ENCODE data around the gene MYO7B.

Gene MYO7B

GRCh38 chr2:127563458-127564428 lies 28.3 kb downstream of the MYO7B start:
- H3K9me3 ChIP-seq (ENCODE audit: severe bottlenecking) = no peaks in the 10 kb centered on the region
- no peak for DNase-seq (ENCODE audit: low spot score)
- H3K27me3 ChIP-seq (ENCODE audit: insufficient read depth, poor library complexity, severe bottlenecking) = no peaks in the 10 kb centered on the region
- H3K27ac ChIP-seq (ENCODE audit: poor library complexity, severe bottlenecking) = no peak overlapping the region
- TF ChIP-seq CTCF (IDR thresholded peaks at IDR 0.05; ENCODE audit: poor library complexity, severe bottlenecking) = no peak
- H3K4me3 ChIP-seq (ENCODE audit: severe bottlenecking) = no peak overlapping the region
- H3K4me1 ChIP-seq (ENCODE audit: insufficient read depth, poor library complexity, severe bottlenecking) = no peaks in the 10 kb centered on the region
- no peak for ATAC-seq (ENCODE audit: low read depth)
- no peaks in the 10 kb centered on the region for H3K36me3 ChIP-seq (ENCODE audit: low read depth)

GRCh38 chr2:127564429-127565260 lies 29.2 kb downstream of the MYO7B start:
- TF ChIP-seq CTCF (IDR thresholded peaks at IDR 0.05; ENCODE audit: poor library complexity, severe bottlenecking) = no peak
- Histone ChIP-seq H3K27ac (ENCODE audit: poor library complexity, severe bottlenecking) (no peak overlapping the region), H3K9me3 (ENCODE audit: severe bottlenecking) (no peaks in the 10 kb centered on the region), H3K36me3 (ENCODE audit: low read depth) (no peaks in the 10 kb centered on the region), H3K4me3 (ENCODE audit: severe bottlenecking) (no peak overlapping the region), H3K4me1 (ENCODE audit: insufficient read depth, poor library complexity, severe bottlenecking) (no peaks in the 10 kb centered on the region), H3K27me3 (ENCODE audit: insufficient read depth, poor library complexity, severe bottlenecking) (no peaks in the 10 kb centered on the region)
- ATAC-seq (ENCODE audit: low read depth) (no peak), DNase-seq (ENCODE audit: low spot score) (no peak)

- ATAC-seq (ENCODE audit: low read depth) (no peak), DNase-seq (ENCODE audit: low spot score) (no peak)
- Histone ChIP-seq H3K36me3 (ENCODE audit: low read depth) (no peaks in the 10 kb centered on the region), H3K9me3 (ENCODE audit: severe bottlenecking) (no peaks in the 10 kb centered on the region), H3K4me3 (ENCODE audit: severe bottlenecking) (no peak overlapping the region), H3K27ac (ENCODE audit: poor library complexity, severe bottlenecking) (no peak overlapping the region), H3K27me3 (ENCODE audit: insufficient read depth, poor library complexity, severe bottlenecking) (no peaks in the 10 kb centered on the region), H3K4me1 (ENCODE audit: insufficient read depth, poor library complexity, severe bottlenecking) (no peaks in the 10 kb centered on the region)
- TF ChIP-seq CTCF (IDR thresholded peaks at IDR 0.05; ENCODE audit: poor library complexity, severe bottlenecking) = no peak
These were observed 30.0 kb downstream of the MYO7B start for GRCh38 chr2:127565261-127566138.

- ATAC-seq (ENCODE audit: low read depth) (no peak), DNase-seq (ENCODE audit: low spot score) (no peak)
- no peak for TF ChIP-seq CTCF (IDR thresholded peaks at IDR 0.05; ENCODE audit: poor library complexity, severe bottlenecking)
- Histone ChIP-seq H3K4me3 (ENCODE audit: severe bottlenecking) (no peak overlapping the region), H3K9me3 (ENCODE audit: severe bottlenecking) (no peaks in the 10 kb centered on the region), H3K36me3 (ENCODE audit: low read depth) (no peaks in the 10 kb centered on the region), H3K27ac (ENCODE audit: poor library complexity, severe bottlenecking) (no peak overlapping the region), H3K27me3 (ENCODE audit: insufficient read depth, poor library complexity, severe bottlenecking) (no peaks in the 10 kb centered on the region), H3K4me1 (ENCODE audit: insufficient read depth, poor library complexity, severe bottlenecking) (no peaks in the 10 kb centered on the region)
These were observed 30.6 kb downstream of the MYO7B start for GRCh38 chr2:127566139-127566417.
